ENCODE measurements around the gene ANKS6. TPM values are rescaled to one million over a fixed set of nuclear protein-coding genes. Genes with fewer than 3 reads are reported as not detected.
A peak's percentile ranks its signal among the peaks of the same experiment; 100 is the strongest.

ANKS6 gene
- total and polyA plus RNA-seq, 9 of the 15 experiments (the other 6 are each of a cell fraction or from before 2014, with no cell fraction given): 9.9 to 74.5 (median 36.9) TPM

DNA sequence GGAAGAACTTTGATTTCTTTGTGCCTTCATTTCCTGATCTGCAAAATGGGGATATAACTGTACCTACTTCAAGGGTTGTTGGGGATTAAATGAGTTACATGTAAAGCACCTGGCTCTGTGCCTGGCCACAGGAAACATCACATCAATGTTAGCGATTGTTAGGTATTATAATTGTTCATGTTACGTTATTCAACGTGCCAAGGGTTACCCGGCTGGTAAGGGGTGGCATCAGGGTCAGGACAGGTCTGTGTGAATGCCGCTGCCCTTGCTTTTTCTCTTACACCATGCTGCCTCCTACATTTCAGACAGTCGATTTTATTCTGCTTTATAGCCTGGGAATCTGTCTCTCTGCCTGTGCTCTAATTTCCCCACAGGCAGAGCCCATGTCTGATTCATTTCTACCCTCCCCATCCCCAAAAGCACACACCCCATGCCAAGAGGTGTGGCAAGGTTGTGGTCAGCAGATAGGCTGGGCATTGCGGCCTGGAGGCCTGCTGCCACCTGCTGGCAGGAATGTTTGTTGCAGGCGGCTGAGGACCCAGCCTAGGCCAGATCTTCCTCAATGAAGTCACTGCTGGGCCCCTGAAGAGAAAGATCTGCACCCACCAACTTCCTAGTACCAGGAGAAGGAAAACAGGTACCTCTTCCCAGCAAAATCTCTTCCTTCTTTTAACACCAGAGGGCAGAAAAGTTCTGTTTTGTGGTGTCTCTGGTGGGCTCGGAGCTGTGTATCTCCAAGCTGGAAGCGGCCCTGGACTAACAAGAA, 5.3 kb downstream of the ANKS6 start:
- no TSS peak for BruUV-seq (replicated peaks)
- ATAC-seq (peak; percentile 88), DNase-seq (ENCODE audit: extremely low read depth in 1 of 4, low spot score in 3 of 4) (peak; percentile 83 to 86 (median 84)), FAIRE-seq (peak; percentile 83)
- POLR2A ChIA-PET: interaction anchor here (0.7 to 0.8 kb wide), 4 partner anchors 18 to 822 kb away, joined by 3 to 4 read pairs (median 4); no protein-coding TSS in a partner anchor
- Histone ChIP-seq H3K9me3 (replicated peaks; ENCODE audit: control insufficient read depth, insufficient read depth, low read depth, low read length) (no peaks in the 10 kb centered on the region), H3K4me3 (no peak overlapping the region), H3K9ac (ENCODE audit: insufficient read depth in 1 of 2, low read depth in 2 of 2, low read length in 2 of 2) (peak overlapping the region; percentile 25 to 83; a peak in 1 of 4 replicates), H3K4me1 (replicated peaks in 1 of 2; ENCODE audit: control insufficient read depth in 2 of 2, insufficient read depth in 2 of 2, low read length in 2 of 2) (peaks cover 30 to 32% of the 10 kb centered on the region in 2 experiments; a peak in 4 of 5 replicates), H4K20me1 (replicated peaks; ENCODE audit: control insufficient read depth, insufficient read depth, low read length) (peaks cover 25% of the 10 kb centered on the region), H3K36me3 (ENCODE audit: control insufficient read depth, insufficient read depth, low read length) (peaks cover 77% of the 10 kb centered on the region), H3K9me1 (ENCODE audit: control insufficient read depth, insufficient read depth, low read length) (peaks cover 17% of the 10 kb centered on the region), H3K27me3 (ENCODE audit: control insufficient read depth in 2 of 2, insufficient read depth in 2 of 2, low read length in 2 of 2) (no peaks in the 10 kb centered on the region), H3K4me2 (ENCODE audit: insufficient read depth, low read length) (peak overlapping the region; percentile 47; the same call in 1 of the 2 replicates), H3K27ac (ENCODE audit: extremely low read depth, low read depth, low read length) (peak overlapping the region; percentile 73), H3K79me2 (ENCODE audit: control insufficient read depth, insufficient read depth, low read length) (peaks cover 65% of the 10 kb centered on the region), H2AFZ (ENCODE audit: low read depth, low read length) (no peak overlapping the region)
- in situ Hi-C loops (cut with MboI): loop anchor here (25.0 kb wide), 1 partner anchor 879 kb away; the partner anchor contains the start of gene TRMO
- CTCF ChIA-PET (ENCODE audit: low intra/inter-chr PET ratio): interaction anchor here (0.6 to 0.8 kb wide), 2 partner anchors 9 to 867 kb away, joined by 3 to 4 read pairs; no protein-coding TSS in a partner anchor
- intact Hi-C loops (cut with micrococcal nuclease): loop anchor here (2.0 kb wide), 1 partner anchor 208 kb away; no protein-coding TSS in a partner anchor
- WGBS (ENCODE audit: insufficient coverage, low coverage, missing lambda C conversion rate): 40% methylated on average over 10 of the region's 10 CpGs
- TF ChIP-seq E2F5 (CRISPR knock-in tag; IDR thresholded peaks at IDR 0.05): no peak
- no peak; a peak in 1 of 4 replicates for TF ChIP-seq HDAC1 (IDR thresholded peaks at IDR 0.05)
- TF ChIP-seq ARID1B (IDR thresholded peaks at IDR 0.05): peak; percentile 50; the same call in 1 of the 2 replicates
- TF ChIP-seq LCOR (CRISPR knock-in tag; IDR thresholded peaks at IDR 0.05): peak; percentile 71
- TF ChIP-seq CCNT2 (IDR thresholded peaks at IDR 0.05; ENCODE audit: borderline replicate concordance, extremely low read depth, insufficient read length, low read depth, low read length): no peak
- no peak for TF ChIP-seq ZNF384 (IDR thresholded peaks at IDR 0.05; ENCODE audit: low read depth, low read length)
- TF ChIP-seq CCAR2 (IDR thresholded peaks at IDR 0.05; ENCODE audit: low read depth, low read length): no peak
- TF ChIP-seq ZNF764 (CRISPR knock-in tag; IDR thresholded peaks at IDR 0.05; ENCODE audit: low read depth): no peak
- no peak for TF ChIP-seq ZFP91 (CRISPR knock-in tag; IDR thresholded peaks at IDR 0.05)
- TF ChIP-seq, protein P1, sequence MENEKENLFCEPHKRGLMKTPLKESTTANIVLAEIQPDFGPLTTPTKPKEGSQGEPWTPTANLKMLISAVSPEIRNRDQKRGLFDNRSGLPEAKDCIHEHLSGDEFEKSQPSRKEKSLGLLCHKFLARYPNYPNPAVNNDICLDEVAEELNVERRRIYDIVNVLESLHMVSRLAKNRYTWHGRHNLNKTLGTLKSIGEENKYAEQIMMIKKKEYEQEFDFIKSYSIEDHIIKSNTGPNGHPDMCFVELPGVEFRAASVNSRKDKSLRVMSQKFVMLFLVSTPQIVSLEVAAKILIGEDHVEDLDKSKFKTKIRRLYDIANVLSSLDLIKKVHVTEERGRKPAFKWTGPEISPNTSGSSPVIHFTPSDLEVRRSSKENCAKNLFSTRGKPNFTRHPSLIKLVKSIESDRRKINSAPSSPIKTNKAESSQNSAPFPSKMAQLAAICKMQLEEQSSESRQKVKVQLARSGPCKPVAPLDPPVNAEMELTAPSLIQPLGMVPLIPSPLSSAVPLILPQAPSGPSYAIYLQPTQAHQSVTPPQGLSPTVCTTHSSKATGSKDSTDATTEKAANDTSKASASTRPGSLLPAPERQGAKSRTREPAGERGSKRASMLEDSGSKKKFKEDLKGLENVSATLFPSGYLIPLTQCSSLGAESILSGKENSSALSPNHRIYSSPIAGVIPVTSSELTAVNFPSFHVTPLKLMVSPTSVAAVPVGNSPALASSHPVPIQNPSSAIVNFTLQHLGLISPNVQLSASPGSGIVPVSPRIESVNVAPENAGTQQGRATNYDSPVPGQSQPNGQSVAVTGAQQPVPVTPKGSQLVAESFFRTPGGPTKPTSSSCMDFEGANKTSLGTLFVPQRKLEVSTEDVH (IDR thresholded peaks at IDR 0.05; ENCODE audit: low read depth, partially characterized antibody): peak; percentile 27
- TF ChIP-seq CTCF (IDR thresholded peaks at IDR 0.05 in 2 of 3, conservative IDR thresholded peaks at IDR 0.05 in 1 of 3; ENCODE audit: insufficient read depth in 2 of 3, low read depth in 1 of 3, low read length in 3 of 3): peak; percentile 85 to 98 (median 94)

Data from K562 (cell line).